T-helper 2 cell treated with Interferon-gamma antibody and Interleukin-4, amounts not matched to agents 5 μg/mL and 100 μg/mL, for 36 hours (primary cell): ENCODE measurements around the gene CPNE4.

Experiments
- DNase-seq: peaks from one replicate; pipeline ENCODE4 v3.0.0; 2021; ENCODE audit warnings: low spot score
- H3K27ac Mint-ChIP-seq: one replicate; pipeline ENCODE4 v1.8.0; 2021; ENCODE audit warnings: mild to moderate bottlenecking, mixed read lengths
- H3K27me3 Mint-ChIP-seq: one replicate; pipeline ENCODE4 v1.8.0; 2021; ENCODE audit warnings: low read depth, mixed read lengths
- H3K36me3 Mint-ChIP-seq: one replicate; pipeline ENCODE4 v1.8.0; 2021; ENCODE audit warnings: low read depth, mixed read lengths
- H3K4me1 Mint-ChIP-seq: one replicate; pipeline ENCODE4 v1.8.0; 2021; ENCODE audit warnings: low read depth, mixed read lengths
- H3K4me3 Mint-ChIP-seq: one replicate; pipeline ENCODE4 v1.8.0; 2022; ENCODE audit warnings: mild to moderate bottlenecking, moderate library complexity, mixed read lengths
- H3K9me3 Mint-ChIP-seq: one replicate; pipeline ENCODE4 v1.8.0; 2021; ENCODE audit warnings: mixed read lengths

Gene CPNE4

DNA sequence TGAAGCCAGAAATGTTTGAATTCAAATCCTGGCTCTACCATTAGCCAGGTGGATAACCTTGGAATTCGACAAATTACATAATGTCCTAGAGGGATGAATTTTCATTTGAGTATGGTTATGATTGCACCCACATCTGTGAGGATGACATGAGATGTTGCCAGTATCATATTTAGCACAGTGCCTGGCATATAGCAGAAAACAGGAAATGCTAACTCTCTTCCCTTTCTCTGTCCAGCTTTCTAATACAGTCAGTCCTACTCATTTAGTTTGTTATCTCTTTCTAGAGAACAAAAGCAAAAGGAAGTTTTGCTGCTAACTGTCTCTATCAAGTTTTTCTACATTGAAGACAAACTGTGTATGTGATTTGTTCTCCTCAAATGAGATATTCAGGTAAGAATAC lies 231.7 kb downstream of the CPNE4 start:
- H3K4me1 Mint-ChIP-seq = no peaks in the 10 kb centered on the region
- H3K9me3 Mint-ChIP-seq = no peaks in the 10 kb centered on the region
- no peaks in the 10 kb centered on the region for H3K36me3 Mint-ChIP-seq
- no peak overlapping the region for H3K4me3 Mint-ChIP-seq
- peaks cover 2% of the 10 kb centered on the region for H3K27me3 Mint-ChIP-seq
- no peak overlapping the region for H3K27ac Mint-ChIP-seq
- DNase-seq = no peak

GRCh38 chr3:131802029-131802428 lies 232.8 kb downstream of the CPNE4 start:
- Mint-ChIP-seq H3K9me3 (no peaks in the 10 kb centered on the region), H3K27ac (no peak overlapping the region), H3K4me3 (no peak overlapping the region), H3K36me3 (no peaks in the 10 kb centered on the region), H3K4me1 (no peaks in the 10 kb centered on the region), H3K27me3 (peaks cover 2% of the 10 kb centered on the region)
- no peak for DNase-seq

GRCh38 chr3:131801566-131801965 lies 233.2 kb downstream of the CPNE4 start:
- Mint-ChIP-seq H3K4me3 (no peak overlapping the region), H3K27me3 (no peaks in the 10 kb centered on the region), H3K4me1 (peaks cover 2% of the 10 kb centered on the region), H3K36me3 (no peaks in the 10 kb centered on the region), H3K9me3 (no peaks in the 10 kb centered on the region), H3K27ac (no peak overlapping the region)
- no peak for DNase-seq

- Mint-ChIP-seq H3K4me1 (peaks cover 10% of the 10 kb centered on the region), H3K4me3 (no peak overlapping the region), H3K27ac (no peak overlapping the region), H3K36me3 (no peaks in the 10 kb centered on the region), H3K9me3 (no peaks in the 10 kb centered on the region), H3K27me3 (peaks cover 8% of the 10 kb centered on the region)
- DNase-seq = no peak
Measured at GRCh38 chr3:131797776-131798175, 237.0 kb downstream of the CPNE4 start.

- no peak overlapping the region for H3K4me3 Mint-ChIP-seq
Measured at GRCh38 chr3:131796558-131797198, 238.1 kb downstream of the CPNE4 start.

GRCh38 chr3:131796111-131796510 lies 238.7 kb downstream of the CPNE4 start:
- Mint-ChIP-seq H3K4me3 (no peak overlapping the region), H3K27ac (no peak overlapping the region), H3K36me3 (no peaks in the 10 kb centered on the region), H3K4me1 (peaks cover 10% of the 10 kb centered on the region), H3K9me3 (no peaks in the 10 kb centered on the region), H3K27me3 (peaks cover 8% of the 10 kb centered on the region)
- no peak for DNase-seq

More at GRCh38 chr3:131796558-131797198, 238.1 kb downstream of the CPNE4 start:
- no peak for DNase-seq
- H3K4me1 Mint-ChIP-seq = peaks cover 10% of the 10 kb centered on the region
- H3K9me3 Mint-ChIP-seq = no peaks in the 10 kb centered on the region
- peaks cover 8% of the 10 kb centered on the region for H3K27me3 Mint-ChIP-seq
- no peaks in the 10 kb centered on the region for H3K36me3 Mint-ChIP-seq
- no peak overlapping the region for H3K27ac Mint-ChIP-seq

DNA sequence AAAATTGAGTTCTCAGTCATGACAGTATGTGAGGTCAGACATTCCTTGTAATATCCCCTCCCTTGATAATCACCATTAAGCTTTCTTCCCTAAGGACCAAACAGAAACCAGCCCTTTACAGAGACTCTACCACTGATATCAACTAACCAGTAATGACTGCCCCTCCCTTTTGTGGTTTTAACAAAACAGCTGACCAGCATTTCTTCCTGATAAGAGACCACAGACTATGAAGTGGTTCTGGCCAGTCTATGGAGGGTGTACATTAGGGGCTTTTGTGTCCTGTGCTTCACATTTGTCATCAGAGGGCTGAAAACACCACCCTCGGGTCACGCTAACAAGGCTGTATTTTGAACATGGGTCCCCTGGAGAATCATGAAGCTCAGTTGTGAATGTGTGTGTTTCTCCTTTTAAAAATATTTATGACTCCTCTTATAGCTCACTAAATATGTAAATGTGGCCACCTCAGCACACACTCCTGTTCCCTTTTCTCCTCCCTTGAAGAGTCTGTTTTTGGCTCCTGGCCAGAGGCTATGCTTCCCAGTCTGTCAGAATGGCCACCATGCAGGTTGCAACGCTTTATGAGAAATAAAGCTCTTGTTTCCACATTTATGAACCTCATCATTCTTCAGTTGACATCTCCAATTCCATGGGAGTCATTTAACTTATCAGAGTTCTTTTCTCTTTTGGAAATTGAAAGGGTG lies 239.3 kb downstream of the CPNE4 start:
- Mint-ChIP-seq H3K9me3 (no peaks in the 10 kb centered on the region), H3K4me1 (peaks cover 10% of the 10 kb centered on the region), H3K36me3 (no peaks in the 10 kb centered on the region), H3K27me3 (peaks cover 8% of the 10 kb centered on the region), H3K4me3 (no peak overlapping the region), H3K27ac (no peak overlapping the region)
- no peak for DNase-seq

DNA sequence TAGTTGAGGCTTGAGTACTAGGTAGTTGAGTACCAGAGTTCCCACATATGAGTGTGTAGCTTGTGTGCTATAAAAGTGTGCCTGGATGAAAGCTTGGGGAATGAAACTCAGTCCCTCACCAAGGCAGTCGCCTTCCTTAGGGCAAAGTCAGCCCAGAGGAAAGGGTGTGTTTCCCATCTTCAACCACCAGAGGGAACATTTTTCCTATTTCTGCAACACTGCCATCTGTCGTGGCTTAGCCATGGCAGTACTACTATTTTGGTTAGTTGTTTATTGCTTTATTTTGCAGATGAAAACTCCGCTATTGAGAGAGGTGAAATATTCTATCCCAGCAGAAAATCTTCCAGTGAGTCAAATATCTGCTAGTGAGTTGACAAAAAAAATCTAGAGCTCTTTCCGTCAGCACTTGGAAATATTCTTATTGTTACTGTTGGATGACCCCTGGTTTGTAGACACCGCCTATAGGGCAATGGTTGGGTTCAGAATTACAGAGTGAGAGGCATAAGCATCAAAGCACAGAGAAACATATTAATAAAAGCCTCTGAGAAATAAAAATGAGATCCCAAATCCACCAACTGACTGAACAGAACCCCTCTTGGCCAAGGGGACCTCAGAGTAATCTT lies 239.9 kb downstream of the CPNE4 start:
- DNase-seq = peak; percentile 5
- H3K4me3 Mint-ChIP-seq = no peak overlapping the region
- H3K9me3 Mint-ChIP-seq = no peaks in the 10 kb centered on the region
- H3K36me3 Mint-ChIP-seq = no peaks in the 10 kb centered on the region
- peaks cover 10% of the 10 kb centered on the region for H3K4me1 Mint-ChIP-seq
- H3K27me3 Mint-ChIP-seq = peaks cover 9% of the 10 kb centered on the region
- H3K27ac Mint-ChIP-seq = no peak overlapping the region

DNA sequence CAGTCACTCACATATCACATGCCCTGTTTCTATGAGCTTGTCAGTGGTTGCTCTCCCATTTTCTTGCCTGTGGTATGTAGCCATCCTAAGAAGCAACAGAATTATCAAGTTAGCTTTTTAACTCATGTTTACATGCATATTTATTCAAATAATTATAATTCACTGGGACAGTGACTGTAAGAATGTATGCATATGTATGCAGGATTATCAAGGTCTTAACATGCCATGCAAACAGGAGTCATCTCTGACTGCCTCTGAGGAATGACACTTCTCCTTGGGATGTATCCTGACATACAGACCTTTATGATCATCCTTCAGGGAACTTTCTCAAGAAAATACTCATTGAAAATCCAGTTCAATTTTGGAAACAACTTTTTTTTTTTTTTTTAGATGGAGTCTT lies 240.9 kb downstream of the CPNE4 start:
- Mint-ChIP-seq H3K27me3 (peaks cover 15% of the 10 kb centered on the region), H3K4me1 (peaks cover 10% of the 10 kb centered on the region), H3K9me3 (no peaks in the 10 kb centered on the region), H3K4me3 (no peak overlapping the region), H3K27ac (no peak overlapping the region), H3K36me3 (no peaks in the 10 kb centered on the region)
- no peak for DNase-seq

DNA sequence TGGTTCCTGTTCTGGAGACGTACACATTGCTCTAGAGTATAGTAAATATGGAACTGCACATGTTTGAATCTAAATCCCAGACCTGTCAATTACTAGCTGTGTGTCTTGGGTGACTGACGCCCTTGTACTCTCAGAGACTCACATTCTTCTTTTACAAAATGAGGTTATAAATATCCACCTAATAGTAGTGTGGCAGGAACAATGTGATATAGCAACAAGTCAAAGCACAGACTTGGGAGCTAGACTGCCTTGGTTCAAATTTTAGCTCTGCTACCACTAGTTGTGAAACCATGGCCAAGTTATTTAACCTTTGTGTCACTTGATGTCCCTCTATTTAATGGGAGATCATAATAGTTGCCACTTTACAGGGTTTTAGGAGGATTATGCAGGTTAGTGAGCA lies 245.6 kb downstream of the CPNE4 start:
- Mint-ChIP-seq H3K9me3 (no peaks in the 10 kb centered on the region), H3K36me3 (no peaks in the 10 kb centered on the region), H3K4me1 (no peaks in the 10 kb centered on the region), H3K27me3 (peaks cover 9% of the 10 kb centered on the region), H3K27ac (no peak overlapping the region), H3K4me3 (no peak overlapping the region)
- DNase-seq = no peak

GRCh38 chr3:131786386-131786785 lies 248.4 kb downstream of the CPNE4 start:
- Mint-ChIP-seq H3K36me3 (no peaks in the 10 kb centered on the region), H3K27ac (no peak overlapping the region), H3K4me3 (no peak overlapping the region), H3K4me1 (no peaks in the 10 kb centered on the region), H3K9me3 (no peaks in the 10 kb centered on the region), H3K27me3 (peaks cover 9% of the 10 kb centered on the region)
- DNase-seq = no peak

DNA sequence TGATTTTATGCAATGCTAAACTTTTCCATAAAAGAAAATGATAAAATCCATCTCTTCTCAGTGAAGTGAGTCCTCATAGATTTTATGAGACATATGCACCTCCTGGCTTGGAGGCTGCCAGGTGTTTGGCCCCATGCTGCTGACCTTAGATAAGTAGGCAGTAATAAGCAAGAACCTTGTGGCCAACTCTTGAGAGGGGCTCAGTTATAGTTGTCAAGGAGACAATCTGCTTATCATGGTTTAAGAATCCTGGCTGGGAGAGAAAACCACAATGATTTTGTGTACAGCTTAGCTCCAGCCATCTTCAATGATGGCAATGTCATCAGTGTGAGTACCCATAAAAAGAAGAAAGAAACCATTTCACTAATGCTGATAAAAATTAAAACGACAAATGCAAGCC lies 252.1 kb downstream of the CPNE4 start:
- Mint-ChIP-seq H3K27me3 (no peaks in the 10 kb centered on the region), H3K36me3 (no peaks in the 10 kb centered on the region), H3K4me1 (no peaks in the 10 kb centered on the region), H3K9me3 (peaks cover 4% of the 10 kb centered on the region), H3K4me3 (no peak overlapping the region), H3K27ac (no peak overlapping the region)
- no peak for DNase-seq

DNA sequence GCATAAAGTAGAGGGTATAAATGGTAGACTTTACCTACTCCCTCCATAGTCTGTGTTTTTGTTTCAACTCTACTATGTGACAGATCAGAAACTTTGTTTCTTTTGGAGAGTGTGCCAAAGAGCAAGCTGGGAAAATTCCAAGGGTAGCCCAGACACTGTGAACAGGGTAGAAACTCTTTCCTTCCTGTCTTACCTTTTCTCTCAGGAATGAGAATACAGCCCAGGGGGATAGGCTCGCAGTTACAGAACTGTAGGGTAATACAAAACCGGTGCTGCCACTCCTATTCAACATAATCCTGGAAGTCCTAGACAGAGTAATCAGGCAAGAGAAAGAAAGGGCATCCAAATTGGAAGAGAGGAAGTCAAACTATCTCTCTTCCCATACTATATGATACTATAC lies 256.3 kb downstream of the CPNE4 start:
- Mint-ChIP-seq H3K4me3 (no peak overlapping the region), H3K27ac (no peak overlapping the region), H3K4me1 (no peaks in the 10 kb centered on the region), H3K36me3 (no peaks in the 10 kb centered on the region), H3K9me3 (peaks cover 4% of the 10 kb centered on the region), H3K27me3 (no peaks in the 10 kb centered on the region)
- DNase-seq = no peak

DNA sequence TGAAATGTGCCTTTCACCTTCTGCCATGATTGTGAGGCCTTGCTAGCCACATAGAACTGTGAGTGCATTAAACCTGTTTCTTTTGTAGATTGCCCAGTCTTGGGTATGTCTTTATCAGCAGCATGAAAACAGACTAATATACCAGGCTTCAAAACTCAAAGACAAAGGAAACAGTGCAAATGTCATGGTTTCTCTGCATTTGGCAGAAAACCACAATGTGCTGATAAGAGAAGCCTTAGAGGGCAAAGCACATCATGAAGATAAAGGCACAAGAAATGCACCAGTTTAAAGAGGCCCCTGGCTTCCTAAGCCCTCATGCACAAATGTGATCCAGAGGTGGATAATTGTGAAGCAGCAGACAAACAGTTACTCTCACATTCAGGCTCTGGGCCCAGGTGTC lies 259.2 kb downstream of the CPNE4 start:
- DNase-seq = no peak
- Mint-ChIP-seq H3K9me3 (peaks cover 4% of the 10 kb centered on the region), H3K27me3 (no peaks in the 10 kb centered on the region), H3K36me3 (no peaks in the 10 kb centered on the region), H3K4me1 (no peaks in the 10 kb centered on the region), H3K27ac (no peak overlapping the region), H3K4me3 (no peak overlapping the region)
